ENCODE results near the gene RAB17.

DNA sequence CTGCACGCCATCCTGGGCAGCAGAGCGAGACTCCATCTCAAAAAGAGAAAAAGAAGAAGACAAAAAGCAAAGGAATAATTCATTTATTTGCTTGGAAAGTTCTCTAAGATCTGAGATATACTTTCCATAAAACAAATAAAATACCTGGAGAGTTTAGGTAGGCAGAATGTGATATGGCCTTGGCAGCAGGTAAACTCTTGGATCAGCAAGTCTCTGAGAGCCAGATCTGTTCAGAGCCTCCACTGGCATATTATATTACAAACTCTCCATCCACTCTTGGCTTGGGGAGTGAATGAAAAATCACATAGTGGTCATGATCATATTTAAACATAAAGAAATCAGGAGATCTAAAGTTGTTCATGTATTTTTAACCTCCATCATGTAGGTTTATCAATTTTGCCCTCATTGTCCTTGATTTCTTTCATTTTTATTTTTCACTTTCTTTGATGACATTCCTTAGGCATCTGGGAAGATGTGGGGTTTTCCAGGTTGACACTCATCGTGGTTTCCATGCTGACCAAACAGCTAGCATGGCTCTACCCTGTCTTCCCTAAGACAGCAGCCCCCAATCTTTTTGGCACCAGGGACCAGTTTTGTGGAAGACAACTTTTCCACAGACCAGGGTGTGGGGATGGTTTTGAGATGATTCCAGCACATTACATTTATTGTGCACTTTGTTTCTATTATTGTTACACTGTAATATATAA lies 47.0 kb upstream of the RAB17 start:
- TF ChIP-seq, protein P1, sequence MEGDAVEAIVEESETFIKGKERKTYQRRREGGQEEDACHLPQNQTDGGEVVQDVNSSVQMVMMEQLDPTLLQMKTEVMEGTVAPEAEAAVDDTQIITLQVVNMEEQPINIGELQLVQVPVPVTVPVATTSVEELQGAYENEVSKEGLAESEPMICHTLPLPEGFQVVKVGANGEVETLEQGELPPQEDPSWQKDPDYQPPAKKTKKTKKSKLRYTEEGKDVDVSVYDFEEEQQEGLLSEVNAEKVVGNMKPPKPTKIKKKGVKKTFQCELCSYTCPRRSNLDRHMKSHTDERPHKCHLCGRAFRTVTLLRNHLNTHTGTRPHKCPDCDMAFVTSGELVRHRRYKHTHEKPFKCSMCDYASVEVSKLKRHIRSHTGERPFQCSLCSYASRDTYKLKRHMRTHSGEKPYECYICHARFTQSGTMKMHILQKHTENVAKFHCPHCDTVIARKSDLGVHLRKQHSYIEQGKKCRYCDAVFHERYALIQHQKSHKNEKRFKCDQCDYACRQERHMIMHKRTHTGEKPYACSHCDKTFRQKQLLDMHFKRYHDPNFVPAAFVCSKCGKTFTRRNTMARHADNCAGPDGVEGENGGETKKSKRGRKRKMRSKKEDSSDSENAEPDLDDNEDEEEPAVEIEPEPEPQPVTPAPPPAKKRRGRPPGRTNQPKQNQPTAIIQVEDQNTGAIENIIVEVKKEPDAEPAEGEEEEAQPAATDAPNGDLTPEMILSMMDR (IDR thresholded peaks at IDR 0.05): no peak
- no peak for TF ChIP-seq POLR2AphosphoS5 (IDR thresholded peaks at IDR 0.05)
- no peak for TF ChIP-seq POLR2A (IDR thresholded peaks at IDR 0.05)
- no peak for TF ChIP-seq EP300 (IDR thresholded peaks at IDR 0.05)
